ENCODE measurements around the gene LCN6.
"Not testable (repeated sequence)": the region's sequence is repeated elsewhere in the genome, so short reads cannot be mapped to it uniquely, and the experiment has no call there.

LCN6 gene

DNA sequence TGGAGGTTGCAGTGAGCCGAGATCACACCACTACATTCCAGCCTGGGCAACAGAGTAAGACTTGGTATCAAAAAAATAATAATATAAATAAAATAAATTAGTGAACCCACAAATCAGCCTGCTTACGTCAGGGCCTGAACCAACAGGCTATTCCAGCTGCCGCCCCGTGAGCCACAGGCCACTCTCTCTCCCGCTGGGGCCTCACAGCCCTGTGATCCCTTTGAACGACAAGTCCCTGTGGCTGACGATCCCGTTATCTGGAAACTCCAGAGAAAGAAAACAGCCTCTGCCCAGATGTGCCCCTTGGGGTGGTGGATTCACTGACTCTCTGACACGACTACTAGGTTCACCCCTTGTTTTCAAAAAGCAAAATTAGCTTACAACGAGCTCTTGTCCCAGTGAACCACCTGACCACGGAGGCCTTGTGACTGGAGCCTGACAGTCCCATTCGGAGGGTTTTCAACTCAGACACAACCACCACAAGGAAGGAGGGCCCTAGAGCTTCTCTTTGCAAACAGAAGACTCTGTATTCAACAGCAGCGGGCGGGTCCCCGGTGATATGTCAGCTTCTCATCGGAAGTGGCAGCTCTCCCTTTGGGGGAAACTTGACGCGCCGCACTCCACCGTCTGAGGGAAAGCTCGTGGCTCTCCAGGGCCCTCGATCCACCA, 40.3 kb downstream of the LCN6 start:
- no peak for DNase-seq

DNA sequence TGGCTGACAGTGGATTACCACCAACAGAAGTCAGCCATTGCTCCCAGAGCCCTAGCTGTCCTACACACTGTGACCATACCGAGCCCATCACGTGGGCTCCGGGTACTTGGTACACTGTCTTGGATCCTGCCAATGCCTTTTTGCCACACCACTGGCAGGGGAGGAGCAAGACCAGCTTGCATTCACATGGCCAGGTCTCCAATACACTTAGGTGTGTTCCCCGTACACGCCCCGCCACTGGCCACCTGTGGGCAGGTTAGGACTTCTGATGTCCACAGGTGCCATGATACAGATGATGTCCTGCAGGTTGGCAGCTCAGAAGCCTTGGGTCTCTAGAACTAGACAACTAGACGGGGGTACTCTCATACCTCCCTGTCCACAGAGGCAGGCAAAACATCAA, 41.3 kb downstream of the LCN6 start:
- no peak for DNase-seq

GRCh38 chr9:136705564-136705963, 42.8 kb downstream of the LCN6 start:
- DNase-seq, result no peak

DNA sequence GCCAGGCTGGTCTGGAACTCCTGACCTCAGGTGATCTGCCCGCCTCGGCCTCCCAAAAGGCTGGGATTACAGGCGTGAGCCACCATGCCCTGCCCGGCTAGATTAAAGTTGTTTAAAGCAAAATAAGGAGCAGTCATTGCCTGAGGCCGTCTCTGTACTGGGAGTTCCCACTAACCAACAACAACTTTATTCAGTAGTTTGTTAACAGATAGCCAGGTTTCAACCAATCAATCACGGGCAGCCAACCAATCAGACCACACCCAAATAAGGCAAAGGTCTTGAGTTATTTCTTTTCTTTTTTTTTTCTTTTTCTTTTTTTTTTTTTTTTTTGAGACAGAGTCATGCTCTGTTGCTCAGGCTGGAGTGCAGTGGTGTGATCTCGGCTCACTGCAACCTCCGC, 43.6 kb downstream of the LCN6 start:
- DNase-seq, result not testable (repeated sequence)

GRCh38 chr9:136703276-136703860, 45.0 kb downstream of the LCN6 start:
- no peak for DNase-seq

GRCh38 chr9:136701668-136702053, 46.7 kb downstream of the LCN6 start:
- no peak for DNase-seq

GRCh38 chr9:136700959-136701667, 47.2 kb downstream of the LCN6 start:
- DNase-seq, result peak; percentile 35

GRCh38 chr9:136700304-136700703, 48.0 kb downstream of the LCN6 start:
- DNase-seq, result no peak

- no peak for DNase-seq
Measured at GRCh38 chr9:136698635-136699246, 49.6 kb downstream of the LCN6 start.

DNA sequence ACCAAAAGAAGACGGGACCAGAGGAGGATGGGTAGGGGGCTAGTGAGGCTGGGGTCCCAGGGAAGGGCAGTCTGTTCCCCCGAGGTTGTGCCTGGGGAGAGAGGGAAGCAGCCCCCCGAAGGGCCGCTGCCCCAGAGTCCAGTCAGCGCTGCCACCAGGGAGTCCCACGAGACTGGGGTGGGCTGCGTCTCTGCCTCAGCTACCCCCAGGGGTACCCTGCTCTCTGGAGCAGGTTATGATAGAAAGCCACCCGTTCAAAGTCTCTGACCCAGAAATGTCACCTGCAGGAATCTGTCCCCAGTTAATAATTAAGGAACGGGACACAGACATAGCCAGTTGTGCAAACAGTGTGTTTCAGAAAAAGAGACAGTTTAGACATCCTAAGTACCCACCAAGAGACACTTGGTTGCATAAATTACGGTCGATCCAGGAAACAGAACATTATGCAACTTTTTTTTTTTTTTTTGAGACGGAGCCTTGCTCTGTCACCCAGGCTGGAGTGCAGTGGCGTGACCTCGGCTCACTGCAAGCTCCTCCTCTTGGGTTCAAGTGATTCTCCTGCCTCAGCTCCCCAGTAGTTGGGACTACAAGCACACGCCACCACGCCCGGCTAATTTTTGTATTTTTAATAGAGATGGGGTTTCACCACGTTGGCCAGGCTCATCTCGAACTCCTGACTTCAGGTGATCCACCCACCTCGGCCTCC, 50.4 kb downstream of the LCN6 start:
- no peak for DNase-seq

GRCh38 chr9:136697146-136697820, 51.0 kb downstream of the LCN6 start:
- DNase-seq, result no peak

- DNase-seq, result no peak
Measured at GRCh38 chr9:136696502-136696901, 51.8 kb downstream of the LCN6 start.

DNA sequence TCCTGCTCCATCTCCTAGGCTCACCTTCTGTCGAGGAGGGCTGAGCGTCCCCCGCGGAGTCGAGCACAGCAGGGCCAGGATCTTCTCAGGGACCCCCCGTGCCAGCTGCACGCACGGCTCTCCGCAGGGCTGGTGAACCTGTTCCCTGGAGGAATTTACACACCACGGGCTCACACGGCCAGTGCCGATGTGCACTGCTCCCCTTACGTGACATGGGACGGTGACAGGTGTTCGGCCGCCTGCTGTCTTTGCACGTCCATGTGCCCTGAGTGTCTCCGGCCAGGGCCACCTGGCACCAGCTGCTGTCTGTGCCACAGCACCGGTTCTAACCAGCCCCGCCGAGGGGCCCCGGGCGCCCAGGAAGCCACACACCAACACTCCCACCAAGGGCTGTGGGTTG, 52.4 kb downstream of the LCN6 start:
- no peak for DNase-seq

GRCh38 chr9:136695435-136695895, 52.9 kb downstream of the LCN6 start:
- no peak for DNase-seq

DNA sequence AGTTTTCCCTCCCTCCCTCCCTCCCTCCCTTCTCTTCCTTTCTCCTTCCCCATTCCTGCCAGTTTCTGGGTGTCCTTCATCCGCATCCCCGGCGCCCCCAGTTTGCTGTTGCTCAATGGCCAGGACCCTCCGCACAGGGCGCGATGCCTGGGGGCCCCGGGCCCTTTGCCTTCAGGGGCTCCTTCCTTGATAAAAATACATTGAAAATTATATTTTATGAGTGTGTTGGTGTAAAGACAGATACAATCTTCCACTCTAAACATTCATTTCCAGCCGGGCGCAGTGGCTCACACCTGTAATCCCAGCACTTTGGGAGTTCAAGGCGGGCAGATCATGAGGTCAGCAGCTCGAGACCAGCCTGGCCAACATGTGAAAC, 53.5 kb downstream of the LCN6 start:
- DNase-seq, result no peak

- no peak for DNase-seq
Measured at GRCh38 chr9:136694163-136694871, 54.0 kb downstream of the LCN6 start.
